Measurements from ENCODE around the gene MACROD2.
"Not testable (repeated sequence)": the region's sequence is repeated elsewhere in the genome, so short reads cannot be mapped to it uniquely, and the experiment has no call there.

- TF ChIP-seq CTCF (IDR thresholded peaks at IDR 0.05); ZFX (IDR thresholded peaks at IDR 0.05; ENCODE audit: borderline replicate concordance): not testable (repeated sequence)
Observed at GRCh38 chr20:14044712-14045276, 49.5 kb downstream of the MACROD2 start.
